GM23338 (cell line): ENCODE data around the gene HSPA1A. TPM values are rescaled to one million over a fixed set of nuclear protein-coding genes. Genes with fewer than 3 reads are reported as not detected.

ENCODE experiments used
- ATAC-seq: fragments of 200-7000 bp; cut with Tn5 transposase; 3 replicates; pipeline ENCODE4 v1.9.1; 2020
- DNase-seq: peaks from one replicate; pipeline ENCODE4 v3.0.0-alpha.2; 2015; ENCODE audit warnings: low spot score
- H2AFZ ChIP-seq: fragments of 200-600 bp; sonication (generic); 2 replicates; pipeline ENCODE4 v1.8.0; 2016; ENCODE audit warnings: antibody characterized with exemption, mild to moderate bottlenecking, moderate library complexity
- H3F3A ChIP-seq: fragments of 200-600 bp; sonication (generic); replicated peaks from 2 replicates; pipeline ENCODE4 v1.8.0; 2017; ENCODE audit warnings: antibody characterized with exemption, mixed run types, low read depth
- H3K27ac ChIP-seq: fragments of 200-600 bp; sonication (generic); 2 replicates; pipeline ENCODE4 v1.6.1; 2016; ENCODE audit warnings: low read depth
- H3K27me3 ChIP-seq: fragments of 200-600 bp; sonication (generic); 2 replicates; pipeline ENCODE4 v1.8.0; 2016; ENCODE audit warnings: mild to moderate bottlenecking, mixed run types, moderate library complexity; ENCODE audit not compliant: insufficient read depth
- H3K36me3 ChIP-seq: fragments of 200-600 bp; sonication (generic); 2 replicates; pipeline ENCODE4 v1.8.0; 2016; ENCODE audit warnings: mild to moderate bottlenecking; ENCODE audit not compliant: insufficient read depth
- H3K4me1 ChIP-seq: fragments of 200-600 bp; sonication (generic); 2 replicates; pipeline ENCODE4 v1.8.0; 2016; ENCODE audit warnings: mild to moderate bottlenecking, moderate library complexity; ENCODE audit not compliant: insufficient read depth
- H3K4me2 ChIP-seq: fragments of 200-600 bp; sonication (generic); 2 replicates; pipeline ENCODE4 v1.7.1; 2017; ENCODE audit warnings: mixed run types
- H3K4me3 ChIP-seq: fragments of 200-600 bp; sonication (generic); 2 replicates; pipeline ENCODE4 v1.6.1; 2016; ENCODE audit warnings: mixed run types
- H3K79me2 ChIP-seq: fragments of 200-600 bp; sonication (generic); replicated peaks from 2 replicates; pipeline ENCODE4 v1.8.0; 2017; ENCODE audit warnings: mild to moderate bottlenecking; ENCODE audit not compliant: insufficient read depth
- H3K9me2 ChIP-seq: fragments of 200-600 bp; sonication (generic); 2 replicates; pipeline ENCODE4 v1.8.0; 2017; ENCODE audit not compliant: insufficient read depth
- H4K20me1 ChIP-seq: fragments of 200-600 bp; sonication (generic); replicated peaks from 2 replicates; pipeline ENCODE4 v1.8.0; 2017; ENCODE audit warnings: mild to moderate bottlenecking; ENCODE audit not compliant: insufficient read depth
- H3K27ac Mint-ChIP-seq: 2 replicates; pipeline ENCODE4 v1.8.0; 2020; ENCODE audit warnings: inconsistent platforms, mild to moderate bottlenecking, moderate library complexity, mixed read lengths
- H3K27me3 Mint-ChIP-seq: 3 replicates; pipeline ENCODE4 v1.8.0; 2022; ENCODE audit warnings: low read depth, mild to moderate bottlenecking, moderate library complexity, mixed read lengths, inconsistent platforms; ENCODE audit not compliant: insufficient read depth, poor library complexity
- H3K36me3 Mint-ChIP-seq: 3 replicates; pipeline ENCODE4 v1.8.0; 2021; ENCODE audit warnings: low read depth, mild to moderate bottlenecking, inconsistent platforms, moderate library complexity, mixed read lengths
- H3K4me1 Mint-ChIP-seq: 3 replicates; pipeline ENCODE4 v1.8.0; 2020; ENCODE audit warnings: mild to moderate bottlenecking, inconsistent platforms, mixed read lengths
- H3K4me3 Mint-ChIP-seq: 3 replicates; pipeline ENCODE4 v1.8.0; 2021; ENCODE audit warnings: moderate library complexity, mild to moderate bottlenecking, inconsistent platforms, mixed read lengths
- H3K9me3 Mint-ChIP-seq: 3 replicates; pipeline ENCODE4 v1.8.0; 2020; ENCODE audit warnings: moderate library complexity, mild to moderate bottlenecking, inconsistent platforms, mixed read lengths
- EZH2 ChIP-seq: fragments of 200-600 bp; sonication (generic); IDR thresholded peaks from one replicate; pipeline ENCODE4 v1.8.0; 2017; ENCODE audit warnings: antibody characterized with exemption, mild to moderate bottlenecking, low read depth; ENCODE audit not compliant: unreplicated experiment
- JUNB ChIP-seq: IDR thresholded peaks from one replicate; pipeline ENCODE4 v1.6.1; 2016; ENCODE audit warnings: antibody characterized with exemption; ENCODE audit not compliant: unreplicated experiment
- NANOG ChIP-seq: IDR thresholded peaks from 2 replicates; pipeline ENCODE4 v1.6.1; 2016; ENCODE audit warnings: antibody characterized with exemption, borderline replicate concordance
- POLR2AphosphoS5 ChIP-seq: IDR thresholded peaks from 2 replicates; pipeline ENCODE4 v1.6.1; 2016; ENCODE audit warnings: antibody characterized with exemption, low read depth
- STAT1 ChIP-seq: IDR thresholded peaks from one replicate; pipeline ENCODE4 v1.6.1; 2016; ENCODE audit warnings: antibody characterized with exemption; ENCODE audit not compliant: unreplicated experiment
- ZNF114 ChIP-seq: fragments of 250-450 bp; sonication (Bioruptor Pico); IDR thresholded peaks from 2 replicates; pipeline ENCODE4 v1.5.0; 2020; ENCODE audit warnings: mild to moderate bottlenecking, moderate library complexity
- polyA plus RNA-seq: library from polyadenylated mRNA; unstranded; fragments of >200 nt; fragmentation: Nextera tagmentation; extraction: Ambion mirVana; gene quantifications from 2 replicates; pipeline ENCODE4 v1.2.1, GENCODE V29; 2016
- total RNA-seq: library from RNA; depleted of rRNA; stranded (reverse); fragments of >200 nt; shearing (Covaris generic); gene quantifications from 2 replicates; pipeline ENCODE4 v1.2.3, GENCODE V29; 2014
- TF ChIP-seq, protein P1 (sequence below), 2 experiments: fragments of 200-600 bp in 1 of 2; sonication (generic) in 1 of 2; conservative IDR thresholded peaks; 2 replicates each; pipeline versions ENCODE4 v1.5.1 to v1.6.1; 2016 to 2017; ENCODE audit warnings: antibody characterized with exemption in 2 of 2, low read depth in 2 of 2, mild to moderate bottlenecking in 2 of 2, moderate library complexity in 1 of 2
- TF ChIP-seq, protein P2 (sequence below): IDR thresholded peaks from one replicate; pipeline ENCODE4 v1.6.1; 2018; ENCODE audit warnings: antibody characterized with exemption; ENCODE audit not compliant: unreplicated experiment
- TF ChIP-seq, protein P3 (sequence below): fragments of 250-450 bp; sonication (Bioruptor Pico); IDR thresholded peaks from 2 replicates; pipeline ENCODE4 v1.5.0; 2020; ENCODE audit warnings: mild to moderate bottlenecking, moderate library complexity

HSPA1A gene
- total and polyA plus RNA-seq, 2 experiments from 2014 or later = 36.1 to 57.1 TPM

DNA sequence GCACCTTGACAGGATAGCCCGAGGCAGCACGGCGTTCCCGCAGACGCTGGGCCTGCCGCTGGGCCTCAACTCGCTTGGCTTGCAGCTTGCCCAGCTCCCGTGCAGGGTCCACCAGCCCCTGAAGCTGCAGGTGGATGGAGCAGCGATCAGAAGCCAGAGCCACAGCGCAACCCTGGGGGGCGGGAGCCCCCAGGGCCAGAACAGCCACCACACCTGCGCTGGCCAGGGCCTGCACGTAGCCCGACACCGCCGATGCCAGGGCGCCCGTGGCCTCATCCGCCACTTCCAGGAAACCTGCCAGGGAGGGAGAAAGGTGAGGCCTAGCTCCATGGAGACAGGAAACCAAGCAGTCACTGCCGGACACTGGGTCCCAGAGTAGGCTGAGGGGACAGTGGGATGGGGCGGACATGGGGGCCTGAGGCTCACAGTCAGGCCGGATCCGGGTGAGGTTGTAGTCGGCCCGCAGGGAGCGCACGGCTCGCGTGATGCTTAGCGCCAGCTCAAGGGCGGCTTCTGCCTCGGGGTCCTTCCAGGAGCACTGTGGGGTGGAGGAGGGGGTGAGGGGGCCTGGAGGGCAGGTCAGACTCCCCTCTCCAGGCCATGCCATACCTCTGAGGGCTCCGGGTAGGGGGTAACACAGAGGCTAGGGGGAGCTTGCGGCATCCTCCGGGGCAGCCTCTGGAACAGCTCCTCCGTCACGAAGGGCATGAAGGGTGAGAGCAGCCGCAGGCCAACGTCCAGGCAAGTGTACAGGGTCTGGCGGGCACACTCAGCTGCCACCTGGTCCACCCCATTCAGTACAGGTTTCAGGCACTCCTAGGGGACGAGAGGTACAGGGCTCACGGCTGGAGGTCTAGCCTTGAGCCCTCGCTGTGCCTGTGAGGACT, 36.1 kb upstream of the HSPA1A start:
- no peak overlapping the region for H3K27ac ChIP-seq
- Mint-ChIP-seq H3K27ac (no peak overlapping the region), H3K4me1 (no peaks in the 10 kb centered on the region), H3K9me3 (no peaks in the 10 kb centered on the region), H3K27me3 (peaks cover 21% of the 10 kb centered on the region), H3K36me3 (peaks cover 37% of the 10 kb centered on the region), H3K4me3 (no peak overlapping the region)
- H3F3A ChIP-seq = peaks cover 4% of the 10 kb centered on the region; the same call in 1 of the 2 replicates
- no peak overlapping the region for H3K4me2 ChIP-seq
- H3K79me2 ChIP-seq = no peaks in the 10 kb centered on the region
- no peaks in the 10 kb centered on the region for H3K4me1 ChIP-seq
- H3K36me3 ChIP-seq = no peaks in the 10 kb centered on the region; the same call in 1 of the 2 replicates
- no peak overlapping the region for H2AFZ ChIP-seq
- H4K20me1 ChIP-seq = no peaks in the 10 kb centered on the region; the same call in 1 of the 2 replicates
- DNase-seq (no peak), ATAC-seq (no peak)
- TF ChIP-seq, protein P1, sequence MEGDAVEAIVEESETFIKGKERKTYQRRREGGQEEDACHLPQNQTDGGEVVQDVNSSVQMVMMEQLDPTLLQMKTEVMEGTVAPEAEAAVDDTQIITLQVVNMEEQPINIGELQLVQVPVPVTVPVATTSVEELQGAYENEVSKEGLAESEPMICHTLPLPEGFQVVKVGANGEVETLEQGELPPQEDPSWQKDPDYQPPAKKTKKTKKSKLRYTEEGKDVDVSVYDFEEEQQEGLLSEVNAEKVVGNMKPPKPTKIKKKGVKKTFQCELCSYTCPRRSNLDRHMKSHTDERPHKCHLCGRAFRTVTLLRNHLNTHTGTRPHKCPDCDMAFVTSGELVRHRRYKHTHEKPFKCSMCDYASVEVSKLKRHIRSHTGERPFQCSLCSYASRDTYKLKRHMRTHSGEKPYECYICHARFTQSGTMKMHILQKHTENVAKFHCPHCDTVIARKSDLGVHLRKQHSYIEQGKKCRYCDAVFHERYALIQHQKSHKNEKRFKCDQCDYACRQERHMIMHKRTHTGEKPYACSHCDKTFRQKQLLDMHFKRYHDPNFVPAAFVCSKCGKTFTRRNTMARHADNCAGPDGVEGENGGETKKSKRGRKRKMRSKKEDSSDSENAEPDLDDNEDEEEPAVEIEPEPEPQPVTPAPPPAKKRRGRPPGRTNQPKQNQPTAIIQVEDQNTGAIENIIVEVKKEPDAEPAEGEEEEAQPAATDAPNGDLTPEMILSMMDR (conservative IDR thresholded peaks at IDR 0.05; ENCODE audit: low read depth in 2 of 2) = no peak
- TF ChIP-seq, protein P2, sequence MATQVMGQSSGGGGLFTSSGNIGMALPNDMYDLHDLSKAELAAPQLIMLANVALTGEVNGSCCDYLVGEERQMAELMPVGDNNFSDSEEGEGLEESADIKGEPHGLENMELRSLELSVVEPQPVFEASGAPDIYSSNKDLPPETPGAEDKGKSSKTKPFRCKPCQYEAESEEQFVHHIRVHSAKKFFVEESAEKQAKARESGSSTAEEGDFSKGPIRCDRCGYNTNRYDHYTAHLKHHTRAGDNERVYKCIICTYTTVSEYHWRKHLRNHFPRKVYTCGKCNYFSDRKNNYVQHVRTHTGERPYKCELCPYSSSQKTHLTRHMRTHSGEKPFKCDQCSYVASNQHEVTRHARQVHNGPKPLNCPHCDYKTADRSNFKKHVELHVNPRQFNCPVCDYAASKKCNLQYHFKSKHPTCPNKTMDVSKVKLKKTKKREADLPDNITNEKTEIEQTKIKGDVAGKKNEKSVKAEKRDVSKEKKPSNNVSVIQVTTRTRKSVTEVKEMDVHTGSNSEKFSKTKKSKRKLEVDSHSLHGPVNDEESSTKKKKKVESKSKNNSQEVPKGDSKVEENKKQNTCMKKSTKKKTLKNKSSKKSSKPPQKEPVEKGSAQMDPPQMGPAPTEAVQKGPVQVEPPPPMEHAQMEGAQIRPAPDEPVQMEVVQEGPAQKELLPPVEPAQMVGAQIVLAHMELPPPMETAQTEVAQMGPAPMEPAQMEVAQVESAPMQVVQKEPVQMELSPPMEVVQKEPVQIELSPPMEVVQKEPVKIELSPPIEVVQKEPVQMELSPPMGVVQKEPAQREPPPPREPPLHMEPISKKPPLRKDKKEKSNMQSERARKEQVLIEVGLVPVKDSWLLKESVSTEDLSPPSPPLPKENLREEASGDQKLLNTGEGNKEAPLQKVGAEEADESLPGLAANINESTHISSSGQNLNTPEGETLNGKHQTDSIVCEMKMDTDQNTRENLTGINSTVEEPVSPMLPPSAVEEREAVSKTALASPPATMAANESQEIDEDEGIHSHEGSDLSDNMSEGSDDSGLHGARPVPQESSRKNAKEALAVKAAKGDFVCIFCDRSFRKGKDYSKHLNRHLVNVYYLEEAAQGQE = no peak
- TF ChIP-seq ZNF114 (CRISPR knock-in tag) (no peak), JUNB (no peak), STAT1 (no peak), EZH2 (no peak), NANOG (no peak), POLR2AphosphoS5 (no peak)
- TF ChIP-seq, protein P3, sequence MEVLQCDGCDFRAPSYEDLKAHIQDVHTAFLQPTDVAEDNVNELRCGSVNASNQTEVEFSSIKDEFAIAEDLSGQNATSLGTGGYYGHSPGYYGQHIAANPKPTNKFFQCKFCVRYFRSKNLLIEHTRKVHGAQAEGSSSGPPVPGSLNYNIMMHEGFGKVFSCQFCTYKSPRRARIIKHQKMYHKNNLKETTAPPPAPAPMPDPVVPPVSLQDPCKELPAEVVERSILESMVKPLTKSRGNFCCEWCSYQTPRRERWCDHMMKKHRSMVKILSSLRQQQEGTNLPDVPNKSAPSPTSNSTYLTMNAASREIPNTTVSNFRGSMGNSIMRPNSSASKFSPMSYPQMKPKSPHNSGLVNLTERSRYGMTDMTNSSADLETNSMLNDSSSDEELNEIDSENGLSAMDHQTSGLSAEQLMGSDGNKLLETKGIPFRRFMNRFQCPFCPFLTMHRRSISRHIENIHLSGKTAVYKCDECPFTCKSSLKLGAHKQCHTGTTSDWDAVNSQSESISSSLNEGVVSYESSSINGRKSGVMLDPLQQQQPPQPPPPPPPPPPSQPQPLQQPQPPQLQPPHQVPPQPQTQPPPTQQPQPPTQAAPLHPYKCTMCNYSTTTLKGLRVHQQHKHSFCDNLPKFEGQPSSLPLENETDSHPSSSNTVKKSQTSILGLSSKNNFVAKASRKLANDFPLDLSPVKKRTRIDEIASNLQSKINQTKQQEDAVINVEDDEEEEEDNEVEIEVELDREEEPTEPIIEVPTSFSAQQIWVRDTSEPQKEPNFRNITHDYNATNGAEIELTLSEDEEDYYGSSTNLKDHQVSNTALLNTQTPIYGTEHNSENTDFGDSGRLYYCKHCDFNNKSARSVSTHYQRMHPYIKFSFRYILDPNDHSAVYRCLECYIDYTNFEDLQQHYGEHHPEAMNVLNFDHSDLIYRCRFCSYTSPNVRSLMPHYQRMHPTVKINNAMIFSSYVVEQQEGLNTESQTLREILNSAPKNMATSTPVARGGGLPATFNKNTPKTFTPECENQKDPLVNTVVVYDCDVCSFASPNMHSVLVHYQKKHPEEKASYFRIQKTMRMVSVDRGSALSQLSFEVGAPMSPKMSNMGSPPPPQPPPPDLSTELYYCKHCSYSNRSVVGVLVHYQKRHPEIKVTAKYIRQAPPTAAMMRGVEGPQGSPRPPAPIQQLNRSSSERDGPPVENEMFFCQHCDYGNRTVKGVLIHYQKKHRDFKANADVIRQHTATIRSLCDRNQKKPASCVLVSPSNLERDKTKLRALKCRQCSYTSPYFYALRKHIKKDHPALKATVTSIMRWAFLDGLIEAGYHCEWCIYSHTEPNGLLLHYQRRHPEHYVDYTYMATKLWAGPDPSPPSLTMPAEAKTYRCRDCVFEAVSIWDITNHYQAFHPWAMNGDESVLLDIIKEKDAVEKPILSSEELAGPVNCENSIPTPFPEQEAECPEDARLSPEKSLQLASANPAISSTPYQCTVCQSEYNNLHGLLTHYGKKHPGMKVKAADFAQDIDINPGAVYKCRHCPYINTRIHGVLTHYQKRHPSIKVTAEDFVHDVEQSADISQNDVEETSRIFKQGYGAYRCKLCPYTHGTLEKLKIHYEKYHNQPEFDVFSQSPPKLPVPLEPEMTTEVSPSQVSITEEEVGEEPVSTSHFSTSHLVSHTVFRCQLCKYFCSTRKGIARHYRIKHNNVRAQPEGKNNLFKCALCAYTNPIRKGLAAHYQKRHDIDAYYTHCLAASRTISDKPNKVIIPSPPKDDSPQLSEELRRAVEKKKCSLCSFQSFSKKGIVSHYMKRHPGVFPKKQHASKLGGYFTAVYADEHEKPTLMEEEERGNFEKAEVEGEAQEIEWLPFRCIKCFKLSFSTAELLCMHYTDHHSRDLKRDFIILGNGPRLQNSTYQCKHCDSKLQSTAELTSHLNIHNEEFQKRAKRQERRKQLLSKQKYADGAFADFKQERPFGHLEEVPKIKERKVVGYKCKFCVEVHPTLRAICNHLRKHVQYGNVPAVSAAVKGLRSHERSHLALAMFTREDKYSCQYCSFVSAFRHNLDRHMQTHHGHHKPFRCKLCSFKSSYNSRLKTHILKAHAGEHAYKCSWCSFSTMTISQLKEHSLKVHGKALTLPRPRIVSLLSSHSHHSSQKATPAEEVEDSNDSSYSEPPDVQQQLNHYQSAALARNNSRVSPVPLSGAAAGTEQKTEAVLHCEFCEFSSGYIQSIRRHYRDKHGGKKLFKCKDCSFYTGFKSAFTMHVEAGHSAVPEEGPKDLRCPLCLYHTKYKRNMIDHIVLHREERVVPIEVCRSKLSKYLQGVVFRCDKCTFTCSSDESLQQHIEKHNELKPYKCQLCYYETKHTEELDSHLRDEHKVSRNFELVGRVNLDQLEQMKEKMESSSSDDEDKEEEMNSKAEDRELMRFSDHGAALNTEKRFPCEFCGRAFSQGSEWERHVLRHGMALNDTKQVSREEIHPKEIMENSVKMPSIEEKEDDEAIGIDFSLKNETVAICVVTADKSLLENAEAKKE = no peak
- no peak overlapping the region for H3K4me3 ChIP-seq
- H3K27me3 ChIP-seq = no peaks in the 10 kb centered on the region
- H3K9me2 ChIP-seq = no peaks in the 10 kb centered on the region
